B cell (primary cell): ENCODE measurements around the gene PSMD11. TPM values are rescaled to one million over a fixed set of nuclear protein-coding genes. Genes with fewer than 3 reads are reported as not detected.
A peak's percentile ranks its signal among the peaks of the same experiment; 100 is the strongest.

ENCODE experiments used
- ATAC-seq: fragments of 200-7000 bp; cut with Tn5 transposase; one replicate; pipeline ENCODE4 v1.10.0; 2021; ENCODE audit warnings: low read depth, mild to moderate bottlenecking, moderate number of reproducible peaks, moderate library complexity
- CTCF ChIA-PET: fragments of 350-600 bp; sonication (Branson Sonifier 250); formaldehyde crosslinking; loops from one replicate; lab custom pipeline; 2021; ENCODE audit warnings: antibody characterized with exemption, inconsistent platforms; lab: Charles Lee
- POLR2A ChIA-PET: fragments of 350-600 bp; sonication (Branson Sonifier 250); formaldehyde crosslinking; loops from one replicate; lab custom pipeline; 2021; ENCODE audit warnings: antibody characterized with exemption; lab: Charles Lee
- DNase-seq: peaks from one replicate; pipeline ENCODE4 v3.0.0; 2013
- H2AFZ ChIP-seq: 2 replicates; pipeline ENCODE4 v1.6.1; 2012; ENCODE audit warnings: mild to moderate bottlenecking, low read depth, low read length; ENCODE audit not compliant: insufficient read depth, poor library complexity, severe bottlenecking
- H3K27ac ChIP-seq, 2 donors: 1 replicate in 1 of 2; 2 replicates in 1 of 2; pipeline ENCODE4 v1.5.1; 2012 to 2013; ENCODE audit warnings: low read length in 2 of 2, mild to moderate bottlenecking in 2 of 2, moderate library complexity in 1 of 2
- H3K27me3 ChIP-seq, 4 experiments: fragments of 200-600 bp in 1 of 4; sonication (generic) in 1 of 4; replicated peaks in 1 of 4; 1 replicate in 2 of 4; 2 replicates in 2 of 4; pipeline versions ENCODE4 v1.6.1 to v1.7.0; 2013 to 2016; ENCODE audit warnings: low read length in 3 of 4, mild to moderate bottlenecking in 2 of 4, mixed read lengths in 1 of 4, moderate library complexity in 1 of 4; ENCODE audit not compliant: insufficient read depth in 4 of 4, control insufficient read depth in 3 of 4; ENCODE audit errors: control extremely low read depth in 1 of 4
- H3K36me3 ChIP-seq, 2 experiments: replicated peaks in 1 of 2; 1 replicate in 1 of 2; 2 replicates in 1 of 2; pipeline versions ENCODE4 v1.6.1 to v1.7.1; 2013; ENCODE audit warnings: low read length in 1 of 2; ENCODE audit not compliant: insufficient read depth in 2 of 2, control insufficient read depth in 1 of 2; ENCODE audit errors: control extremely low read depth in 1 of 2, extremely low read depth in 1 of 2
- H3K4me1 ChIP-seq, 2 donors: fragments of 200-600 bp in 1 of 2; sonication (generic) in 1 of 2; 1 replicate in 1 of 2; 2 replicates in 1 of 2; pipeline versions ENCODE4 v1.5.1 to v1.6.1; 2013 to 2017; ENCODE audit warnings: low read length in 2 of 2; ENCODE audit not compliant: control insufficient read depth in 2 of 2, insufficient read depth in 2 of 2
- H3K4me2 ChIP-seq: replicated peaks from 2 replicates; pipeline ENCODE3; 2012; ENCODE audit warnings: mild to moderate bottlenecking, low read depth, low read length; ENCODE audit not compliant: poor library complexity, severe bottlenecking
- H3K4me3 ChIP-seq, 5 experiments: fragments of 200-600 bp in 1 of 5; sonication (generic) in 1 of 5; 1 replicate in 3 of 5; 2 replicates in 2 of 5; pipeline versions ENCODE4 v1.5.1 to v1.7.0; 2011 to 2016; ENCODE audit warnings: low read length in 4 of 5, mild to moderate bottlenecking in 4 of 5, low read depth in 2 of 5, control low read depth in 1 of 5, moderate library complexity in 1 of 5; ENCODE audit not compliant: insufficient read depth in 1 of 5; ENCODE audit errors: control extremely low read depth in 1 of 5, extremely low read depth in 1 of 5
- H3K79me2 ChIP-seq: fragments of 200-600 bp; sonication (generic); one replicate; pipeline ENCODE4 v1.6.0; 2016; ENCODE audit warnings: low read length; ENCODE audit not compliant: control insufficient read depth, insufficient read depth
- H3K9ac ChIP-seq: fragments of 200-600 bp; sonication (generic); 2 replicates; pipeline ENCODE4 v1.6.1; 2017; ENCODE audit warnings: mild to moderate bottlenecking, low read length, moderate library complexity
- H3K9me3 ChIP-seq, 3 donors: one replicate each; pipeline versions ENCODE4 v1.6.1 to v1.7.1; 2013; ENCODE audit warnings: low read length in 2 of 3; ENCODE audit not compliant: control insufficient read depth in 2 of 3, insufficient read depth in 1 of 3; ENCODE audit errors: control extremely low read depth in 1 of 3
- H4K20me1 ChIP-seq: 2 replicates; pipeline ENCODE4 v1.6.0; 2012; ENCODE audit warnings: mild to moderate bottlenecking, low read length; ENCODE audit not compliant: insufficient read depth, control insufficient read depth, poor library complexity, severe bottlenecking
- H3K27ac Mint-ChIP-seq: one replicate; pipeline ENCODE4 v1.8.0; 2021; ENCODE audit warnings: mixed read lengths
- H3K27me3 Mint-ChIP-seq: one replicate; pipeline ENCODE4 v1.8.0; 2021; ENCODE audit warnings: mixed read lengths
- H3K4me1 Mint-ChIP-seq: one replicate; pipeline ENCODE4 v1.8.0; 2021; ENCODE audit warnings: mixed read lengths
- H3K4me3 Mint-ChIP-seq: one replicate; pipeline ENCODE4 v1.8.0; 2021; ENCODE audit warnings: mixed read lengths
- H3K9me3 Mint-ChIP-seq: one replicate; pipeline ENCODE4 v1.8.0; 2022; ENCODE audit warnings: mixed read lengths; ENCODE audit not compliant: insufficient read depth
- CTCF ChIP-seq: fragments of 200-600 bp; IDR thresholded peaks from one replicate; pipeline ENCODE4 v1.8.0; 2022; ENCODE audit warnings: antibody characterized with exemption, mild to moderate bottlenecking
- EZH2 ChIP-seq: IDR thresholded peaks from 2 replicates; pipeline ENCODE4 v1.6.1; 2012; ENCODE audit warnings: borderline replicate concordance, low read depth, mild to moderate bottlenecking, moderate library complexity, low read length; ENCODE audit not compliant: insufficient read depth, poor library complexity, severe bottlenecking
- WGBS: methylation state at CpG from one replicate; pipeline ENCODE4 v1.1.5; 2013; ENCODE audit warnings: missing lambda C conversion rate; ENCODE audit not compliant: insufficient coverage; 5-methylcytosine and 5-hydroxymethylcytosine counted together
- intact Hi-C: fragments of 100-400 bp; cut with micrococcal nuclease; formaldehyde crosslinking; loops from one replicate; pipeline ENCODE4 v1.10.0; 2022
- polyA plus RNA-seq: library from polyadenylated mRNA; depleted of rRNA; stranded (reverse); fragments of >200 nt; gene quantifications from 2 replicates; pipeline ENCODE4 v1.2.3, GENCODE V29; 2012
- total RNA-seq, 2 donors: library from RNA; stranded (reverse); fragments of 120-200 nt in 1 of 2; gene quantifications; 1 replicate in 1 of 2; 2 replicates in 1 of 2; pipeline versions ENCODE4 v1.2.3 to v1.2.4, GENCODE V29; 2013 to 2022

The PSMD11 gene
- total and polyA plus RNA-seq, 2 donors (not counting 1 experiment from before 2014, with no cell fraction given): 23.8 to 73.4 TPM

GRCh38 chr17:32515677-32516383 is 71.5 kb downstream of the PSMD11 start:
- POLR2A ChIA-PET: interaction anchor here (1.3 kb wide), 1 partner anchor 12 kb away, joined by 3 read pairs; no protein-coding TSS in a partner anchor
- no peak for ATAC-seq
- intact Hi-C loops: no loop called here

More at GRCh38 chr17:32515677-32516383, 71.5 kb downstream of the PSMD11 start:
- Histone ChIP-seq H4K20me1 (no peaks in the 10 kb centered on the region), H3K4me2 (peak overlapping the region; percentile 26), H3K9me3 (no peaks in the 10 kb centered on the region), H3K9ac (no peak overlapping the region), H3K4me1 (peaks cover 64 to 70% of the 10 kb centered on the region in 2 donors), H3K27me3 (no peaks in the 10 kb centered on the region), H3K4me3 (no peak overlapping the region), H3K36me3 (no peaks in the 10 kb centered on the region), H3K79me2 (no peaks in the 10 kb centered on the region), H2AFZ (no peak overlapping the region), H3K27ac (peak overlapping the region in 1 of 2 donors; percentile 66)
- TF ChIP-seq EZH2 (no peak), CTCF (no peak)
- DNase-seq: peak; percentile 44
- Mint-ChIP-seq H3K9me3 (no peaks in the 10 kb centered on the region), H3K4me1 (peaks cover 73% of the 10 kb centered on the region), H3K27me3 (no peaks in the 10 kb centered on the region), H3K27ac (peak overlapping the region; percentile 75), H3K4me3 (peak overlapping the region; percentile 55)
- 62% methylated on average over 3 of the region's 4 CpGs for WGBS
- CTCF ChIA-PET: interaction anchor here (0.7 to 0.9 kb wide), 3 partner anchors 9 to 31 kb away, joined by 3 to 4 read pairs (median 4); no protein-coding TSS in a partner anchor
